GM10266 (cell line): ENCODE data around the gene PRM2.

Experiments
- DNase-seq: peaks from one replicate; pipeline ENCODE4 v3.0.0; 2012; ENCODE audit errors: extremely low spot score
- TF ChIP-seq, protein P1 (sequence below): IDR thresholded peaks from 2 replicates; pipeline ENCODE4 v1.5.1; 2012; ENCODE audit warnings: mild to moderate bottlenecking, low read depth; ENCODE audit not compliant: control insufficient read depth, insufficient read depth; ENCODE audit errors: missing control alignments

The PRM2 gene, protein sequence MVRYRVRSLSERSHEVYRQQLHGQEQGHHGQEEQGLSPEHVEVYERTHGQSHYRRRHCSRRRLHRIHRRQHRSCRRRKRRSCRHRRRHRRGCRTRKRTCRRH

DNA sequence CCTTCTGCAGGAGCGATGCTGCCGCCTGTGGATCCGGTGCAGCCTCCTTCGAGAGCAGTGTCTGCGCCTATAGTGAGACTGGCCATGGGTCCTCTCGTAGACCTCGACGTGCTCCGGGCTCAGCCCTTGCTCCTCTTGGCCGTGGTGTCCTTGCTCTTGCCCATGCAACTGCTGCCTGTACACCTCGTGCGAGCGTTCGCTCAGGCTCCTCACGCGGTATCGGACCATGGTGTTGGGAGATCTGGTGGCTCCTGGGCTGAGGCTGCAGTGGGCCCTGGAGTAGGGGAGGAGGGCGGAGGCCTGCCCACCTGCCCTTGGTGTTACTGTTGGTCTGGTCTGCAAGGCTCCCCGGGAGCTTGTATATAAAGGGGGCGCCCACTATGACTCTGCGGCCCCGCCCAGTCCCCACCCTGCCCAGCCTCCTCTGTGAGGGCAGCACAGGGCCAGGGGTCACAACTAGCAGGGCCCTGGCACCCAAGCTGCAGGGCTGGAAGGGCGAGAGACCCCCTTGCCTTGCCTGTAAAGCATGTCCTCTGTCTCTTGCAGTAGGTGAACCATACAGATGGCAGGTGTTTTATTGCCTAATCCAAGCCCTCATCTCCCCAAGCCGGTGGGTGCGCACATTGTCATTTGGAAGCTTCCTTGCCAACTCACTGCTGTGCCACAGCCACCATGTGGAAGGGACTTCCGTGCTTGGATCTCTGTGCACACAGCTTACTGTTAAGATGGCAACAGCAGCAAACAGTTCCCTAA, at the start of gene PRM2:
PRM2 (minus strand) TSS at position 338 of the 753 bp plus-strand sequence; CDS start at position 228, 110 bp downstream.
- no peak for DNase-seq
- TF ChIP-seq, protein P1, sequence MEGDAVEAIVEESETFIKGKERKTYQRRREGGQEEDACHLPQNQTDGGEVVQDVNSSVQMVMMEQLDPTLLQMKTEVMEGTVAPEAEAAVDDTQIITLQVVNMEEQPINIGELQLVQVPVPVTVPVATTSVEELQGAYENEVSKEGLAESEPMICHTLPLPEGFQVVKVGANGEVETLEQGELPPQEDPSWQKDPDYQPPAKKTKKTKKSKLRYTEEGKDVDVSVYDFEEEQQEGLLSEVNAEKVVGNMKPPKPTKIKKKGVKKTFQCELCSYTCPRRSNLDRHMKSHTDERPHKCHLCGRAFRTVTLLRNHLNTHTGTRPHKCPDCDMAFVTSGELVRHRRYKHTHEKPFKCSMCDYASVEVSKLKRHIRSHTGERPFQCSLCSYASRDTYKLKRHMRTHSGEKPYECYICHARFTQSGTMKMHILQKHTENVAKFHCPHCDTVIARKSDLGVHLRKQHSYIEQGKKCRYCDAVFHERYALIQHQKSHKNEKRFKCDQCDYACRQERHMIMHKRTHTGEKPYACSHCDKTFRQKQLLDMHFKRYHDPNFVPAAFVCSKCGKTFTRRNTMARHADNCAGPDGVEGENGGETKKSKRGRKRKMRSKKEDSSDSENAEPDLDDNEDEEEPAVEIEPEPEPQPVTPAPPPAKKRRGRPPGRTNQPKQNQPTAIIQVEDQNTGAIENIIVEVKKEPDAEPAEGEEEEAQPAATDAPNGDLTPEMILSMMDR, result no peak

DNA sequence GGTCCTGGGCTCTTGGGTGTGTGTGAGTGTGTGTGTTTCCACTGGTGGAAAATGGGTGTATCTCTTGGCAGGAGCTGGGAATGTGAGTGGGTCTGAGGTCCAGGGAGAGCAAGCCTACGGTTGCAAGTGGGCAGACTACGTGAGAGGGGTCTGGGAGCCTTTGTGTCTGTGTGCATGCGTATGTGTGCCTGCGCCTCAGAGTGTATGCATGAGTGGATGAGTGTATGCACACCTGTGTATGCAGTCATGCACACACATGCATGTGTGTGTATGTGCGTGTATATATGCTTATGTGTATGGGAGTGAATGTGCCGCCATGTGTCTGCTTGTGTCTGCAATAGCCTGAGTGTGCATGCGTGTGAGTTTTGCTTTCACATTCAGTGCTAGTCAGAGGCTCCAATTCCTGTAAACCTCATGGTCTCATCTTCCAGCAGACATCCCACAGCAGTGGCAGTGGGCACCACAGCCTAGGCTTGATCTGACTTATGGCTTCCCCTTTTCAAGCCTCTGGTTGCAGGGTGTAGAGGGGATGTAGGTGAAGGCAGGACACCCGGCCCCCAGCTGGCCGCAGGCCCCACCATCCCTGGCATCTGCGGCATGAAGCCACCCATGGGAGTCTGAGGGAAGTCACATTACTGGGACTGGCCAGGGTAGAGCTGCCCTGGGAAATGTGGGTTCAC, 49.3 kb upstream of the PRM2 start:
- DNase-seq, result no peak

DNA sequence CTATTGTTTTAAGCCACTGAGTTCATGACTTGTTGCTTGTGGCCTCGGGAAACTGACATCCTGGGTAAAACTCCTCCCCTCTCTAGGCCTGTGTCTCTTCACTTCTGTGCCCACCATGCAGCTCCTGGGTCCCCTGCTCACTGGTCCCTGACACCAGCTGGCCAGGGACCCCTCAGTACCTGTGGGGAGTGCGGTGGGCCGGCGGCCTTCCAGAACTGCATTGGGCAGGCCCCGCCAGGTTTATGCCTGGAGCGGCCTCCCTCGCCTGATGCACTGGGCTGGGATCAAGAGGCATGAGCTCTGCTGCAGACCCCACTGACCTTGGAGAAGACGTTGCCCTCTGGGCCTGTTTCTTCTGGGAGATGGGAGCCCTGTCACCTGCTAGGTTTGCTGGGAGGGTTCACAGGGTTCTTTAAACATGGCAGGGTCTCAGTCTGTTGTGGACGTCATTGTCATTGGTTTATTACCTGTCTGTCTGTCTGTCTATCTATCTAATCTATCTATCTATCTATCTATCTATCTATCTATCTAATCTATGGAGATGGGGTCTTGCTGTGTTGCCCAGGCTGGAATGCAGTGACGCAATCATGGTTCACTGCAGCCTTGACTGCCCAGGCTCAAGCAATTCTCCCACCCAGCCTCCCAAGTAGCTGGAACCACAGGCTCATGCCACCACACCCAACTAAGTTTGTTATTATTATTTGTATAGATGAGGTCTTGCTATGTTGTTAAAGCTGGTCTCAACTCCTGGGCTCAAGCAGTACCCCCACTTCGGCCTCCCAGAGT, 47.5 kb upstream of the PRM2 start:
- TF ChIP-seq, protein P1, result no peak

More for the DNA sequence above, 49.3 kb upstream of the PRM2 start:
- TF ChIP-seq, protein P1, result no peak

DNA sequence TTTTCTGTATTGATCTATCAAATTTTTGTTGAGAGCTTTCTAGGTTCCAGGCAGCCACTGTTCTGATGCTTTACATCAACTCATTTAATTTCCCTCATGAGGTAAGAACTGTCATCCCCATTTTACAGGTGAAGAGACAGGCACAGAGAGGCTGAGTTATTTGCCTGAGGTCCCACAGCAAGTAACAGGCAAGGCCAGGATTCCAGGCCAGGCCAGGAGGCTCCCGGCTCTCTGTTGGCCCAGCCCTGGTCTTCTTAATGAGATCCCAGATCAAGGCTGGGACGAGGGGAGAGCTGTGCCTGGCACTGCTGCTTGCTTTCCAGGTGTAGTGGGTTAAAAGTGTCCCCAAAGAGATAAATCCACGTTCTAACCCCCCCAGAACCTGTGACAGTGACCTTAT, 46.5 kb upstream of the PRM2 start:
- TF ChIP-seq, protein P1, result no peak
- no peak for DNase-seq

More for the DNA sequence above, 47.5 kb upstream of the PRM2 start:
- DNase-seq, result no peak

DNA sequence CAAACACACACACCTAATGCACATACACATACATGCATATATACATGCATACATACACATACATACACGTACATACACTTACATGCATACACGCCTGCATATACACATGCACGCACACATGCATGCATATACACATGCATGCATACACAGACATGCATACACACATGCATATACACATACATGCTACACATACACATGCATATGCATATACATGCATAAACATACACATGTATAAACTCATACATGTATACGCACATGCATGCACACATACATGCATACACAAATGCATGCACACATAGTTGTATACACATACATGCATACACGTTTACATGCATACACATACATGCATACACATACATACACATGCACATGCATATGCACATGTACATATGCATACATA, 45.4 kb upstream of the PRM2 start:
- no peak for DNase-seq
- TF ChIP-seq, protein P1, result no peak

DNA sequence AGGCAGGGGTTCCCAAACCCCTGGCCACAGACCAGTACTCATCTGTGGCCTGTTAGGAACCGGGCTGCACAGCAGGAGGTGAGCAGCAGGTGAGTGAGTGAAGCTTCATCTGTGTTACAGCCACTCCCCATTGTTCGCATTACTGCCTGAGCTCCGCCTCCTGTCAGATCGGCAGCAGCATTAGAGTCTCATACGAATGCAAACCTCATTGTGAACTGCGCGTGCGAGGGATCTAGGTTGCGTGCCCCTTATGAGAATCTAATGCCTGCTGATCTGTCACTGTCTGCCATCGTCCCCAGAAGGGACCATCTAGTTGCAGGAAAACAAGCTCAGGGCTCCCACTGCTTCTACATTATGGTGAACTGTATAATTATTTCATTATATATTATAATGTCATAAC, 43.9 kb upstream of the PRM2 start:
- no peak for DNase-seq
- TF ChIP-seq, protein P1, result no peak
